Activated CD8-positive, alpha-beta memory T cell treated with anti-CD3 and anti-CD28 coated beads, Interleukin-2, amount 50 U/mL, for 4 hours (primary cell): ENCODE data around the gene XXYLT1.

Source experiments
- DNase-seq: peaks from one replicate; pipeline ENCODE4 v3.0.0-alpha.2; 2020

Gene XXYLT1

DNA sequence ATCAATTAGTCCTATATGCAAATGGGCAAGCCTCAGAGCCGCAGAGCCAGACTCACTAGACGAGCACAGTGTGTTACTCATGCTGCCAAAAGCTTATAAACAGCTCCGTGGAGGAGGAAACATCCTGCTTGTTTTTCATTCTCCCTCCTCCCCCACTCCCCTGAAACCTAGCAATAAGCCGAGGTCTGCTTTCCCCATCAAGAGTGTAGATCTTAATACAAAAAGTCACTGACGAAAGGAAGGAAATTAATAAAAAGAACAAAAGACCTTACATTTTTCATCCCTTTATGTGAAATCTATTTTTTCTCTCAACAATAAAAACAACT is 88.5 kb downstream of the XXYLT1 start:
- DNase-seq, result no peak

DNA sequence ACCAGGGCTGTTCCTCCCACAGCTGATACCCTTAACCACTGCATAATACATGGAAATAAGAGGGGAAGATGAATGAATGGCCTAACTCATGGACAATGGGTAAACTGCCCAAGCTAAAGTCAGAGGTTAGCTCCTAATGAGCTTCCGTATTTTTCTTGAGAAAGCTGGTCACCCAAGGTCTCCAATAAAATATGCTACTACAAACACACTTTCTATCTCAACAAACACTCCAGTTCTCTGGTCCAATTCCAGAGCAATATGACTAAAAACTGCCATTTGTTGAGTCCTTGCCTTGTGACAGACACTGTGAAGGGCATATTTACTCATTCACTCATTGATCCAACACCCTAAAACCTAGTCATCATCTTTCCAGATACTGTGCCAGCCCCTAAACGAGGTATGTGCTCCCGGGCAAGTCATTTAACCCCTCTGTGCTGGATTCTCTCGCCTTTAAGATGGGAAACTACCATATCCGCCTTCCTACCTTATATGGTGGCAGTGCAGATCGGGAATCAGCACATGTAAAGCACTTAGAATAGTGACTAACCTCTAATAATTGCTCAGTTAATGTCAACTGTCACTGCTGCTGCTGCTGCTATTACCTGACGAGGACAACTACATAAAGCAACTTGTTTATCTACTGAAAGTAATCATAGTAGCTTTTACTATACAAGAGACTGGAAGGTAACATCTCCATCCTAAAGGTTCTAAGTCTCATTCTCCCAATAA is 89.1 kb downstream of the XXYLT1 start:
- no peak for DNase-seq

DNA sequence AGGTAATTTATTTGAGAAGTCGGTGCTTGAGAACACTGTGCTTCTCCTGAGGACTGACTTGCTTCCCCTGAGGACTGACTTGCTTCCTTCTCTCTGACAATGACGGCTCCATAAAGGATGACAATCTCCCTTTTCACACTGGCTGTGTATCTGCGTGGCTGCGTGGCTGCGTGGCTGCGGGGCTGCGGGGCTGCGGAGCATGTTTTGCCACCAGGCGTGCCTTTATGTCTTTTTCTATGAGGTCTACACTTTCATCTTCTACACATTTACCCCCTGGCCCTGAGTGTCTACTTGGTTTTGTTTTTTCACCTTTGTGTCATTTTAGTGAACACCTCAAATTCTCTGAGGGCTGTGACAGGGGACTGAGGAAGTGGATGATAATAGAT is 89.9 kb downstream of the XXYLT1 start:
- no peak for DNase-seq

DNA sequence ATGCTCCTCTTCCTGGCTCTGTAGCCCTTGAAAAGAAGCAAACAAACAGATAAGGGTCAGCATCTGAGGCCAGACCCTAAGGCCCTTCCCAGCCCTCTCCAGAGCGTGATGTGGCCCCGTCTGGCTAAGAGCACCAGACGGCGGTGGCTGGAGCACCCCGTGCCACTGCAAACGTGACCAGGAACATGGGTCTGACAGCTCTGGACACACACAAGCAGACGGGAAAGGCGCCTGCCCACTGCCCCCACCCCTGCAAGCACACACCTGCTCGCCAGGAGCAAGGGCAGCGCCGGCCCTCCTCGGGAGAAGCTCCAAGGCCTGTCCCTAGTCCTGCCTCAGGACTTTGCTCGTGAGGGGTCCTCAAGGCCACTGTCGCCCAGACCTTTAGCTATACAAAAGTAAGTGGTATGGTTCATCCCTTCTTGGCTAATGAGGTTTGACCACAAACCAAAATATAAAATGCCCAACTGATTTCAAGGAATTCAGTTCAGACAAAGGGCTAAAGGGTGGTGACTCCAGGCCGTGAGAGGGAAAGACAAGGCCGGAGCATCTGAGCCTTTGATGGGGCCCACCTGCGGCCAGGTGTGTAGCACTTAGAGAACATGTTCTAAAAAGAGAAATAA is 90.4 kb downstream of the XXYLT1 start:
- DNase-seq, result no peak

DNA sequence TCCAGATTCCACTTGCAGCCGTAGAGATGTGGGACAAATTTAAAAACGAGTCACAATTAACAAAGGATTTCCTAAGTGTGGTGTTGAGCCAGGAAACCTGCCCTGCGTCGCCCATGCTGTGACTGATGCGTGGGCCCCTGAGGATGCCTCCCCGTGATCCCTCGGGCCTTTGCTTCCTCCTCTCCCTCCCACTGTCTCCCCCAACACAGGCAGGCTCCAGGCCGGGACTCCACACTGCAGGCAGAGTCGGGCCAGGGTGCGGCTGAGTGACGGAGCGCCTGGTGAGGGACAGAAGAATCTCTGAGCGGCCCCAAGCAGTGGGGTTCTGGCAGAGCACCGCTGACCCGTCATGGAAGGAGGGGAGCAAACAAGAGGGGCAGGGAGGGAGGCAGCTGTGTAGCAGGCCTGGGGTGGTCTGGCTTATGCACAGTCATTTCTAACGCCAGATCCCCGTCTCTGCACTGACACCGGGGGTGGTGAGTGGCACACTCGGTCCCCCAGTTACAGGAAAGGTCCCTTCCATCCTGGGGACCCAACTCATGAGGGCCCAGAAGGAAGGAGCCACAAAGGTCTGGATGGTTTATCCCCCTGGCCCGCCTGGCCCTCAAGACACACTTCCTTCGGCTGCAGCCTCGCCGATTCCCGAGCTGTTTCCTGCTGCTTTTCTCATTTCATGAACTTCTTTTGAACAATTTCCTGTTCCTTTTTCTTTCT is 91.0 kb downstream of the XXYLT1 start:
- DNase-seq, result no peak

DNA sequence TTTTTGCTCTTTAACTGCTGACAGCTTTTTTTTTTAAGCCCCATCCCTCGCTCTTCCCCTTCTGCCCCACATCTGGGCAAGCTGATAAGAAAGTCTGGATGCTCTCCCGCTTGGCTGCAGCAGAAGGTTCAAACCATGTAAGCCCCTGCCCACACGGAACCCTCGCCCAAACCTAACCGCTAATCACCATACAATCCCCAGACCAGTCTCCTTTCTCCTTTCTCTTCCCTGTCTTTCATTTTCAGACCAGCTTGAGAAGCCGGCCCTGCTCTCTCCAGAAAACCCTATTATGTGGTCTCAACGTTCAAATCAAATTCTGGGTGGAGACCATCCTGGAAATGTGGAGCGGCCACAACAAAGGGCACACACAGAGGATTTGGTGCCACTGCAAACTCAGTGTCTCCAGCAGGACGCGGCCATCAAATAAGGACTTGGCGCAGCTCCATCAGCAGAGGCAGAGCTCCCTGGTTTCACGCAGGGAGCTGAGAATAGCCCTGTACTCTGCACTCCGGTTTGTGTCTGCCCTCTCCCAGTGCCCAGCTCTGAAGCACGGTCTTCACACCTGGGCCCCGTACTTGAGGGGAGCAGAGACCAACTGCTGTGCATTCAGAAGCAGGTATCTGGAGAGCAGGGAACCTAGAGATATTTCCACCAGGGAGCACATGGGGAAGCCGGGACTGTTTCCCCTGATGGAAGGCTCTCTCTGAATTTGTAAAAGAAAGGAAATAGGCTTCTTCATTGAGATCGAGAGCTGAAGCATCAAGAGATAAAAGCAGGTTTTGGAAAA is 92.6 kb downstream of the XXYLT1 start:
- no peak for DNase-seq

DNA sequence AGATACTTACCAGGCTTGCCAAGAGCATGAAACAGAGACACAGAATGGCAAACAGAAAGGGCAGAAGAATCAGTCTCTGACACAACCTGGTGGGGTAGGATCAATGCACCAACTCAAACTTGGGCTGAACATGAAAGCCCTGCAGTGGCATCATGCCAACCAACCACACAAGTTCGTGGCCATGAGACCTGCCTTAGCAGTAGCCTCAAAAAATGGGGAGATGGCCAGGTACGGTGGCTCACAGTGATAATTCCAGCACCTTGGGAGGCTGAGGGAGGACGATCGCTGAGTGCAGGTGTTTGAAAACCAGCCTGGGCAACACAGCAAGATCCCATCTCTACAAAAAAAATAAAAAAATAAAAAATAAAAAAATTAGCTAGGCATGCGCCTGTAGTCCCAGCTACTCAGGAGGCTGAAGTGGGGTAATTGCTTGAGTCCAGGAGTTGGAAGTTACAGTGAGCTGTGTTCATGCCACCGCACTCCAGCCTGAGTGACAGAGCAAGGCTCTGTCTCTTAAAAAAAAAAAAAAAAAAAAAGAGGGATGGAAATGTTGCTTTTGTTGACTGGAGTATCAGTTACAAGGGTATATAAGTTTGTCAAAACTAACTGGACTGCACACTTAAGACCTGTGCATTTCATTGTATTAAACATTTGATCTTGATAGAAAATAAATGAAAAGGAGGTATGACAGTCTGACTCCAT is 93.4 kb downstream of the XXYLT1 start:
- DNase-seq, result no peak

DNA sequence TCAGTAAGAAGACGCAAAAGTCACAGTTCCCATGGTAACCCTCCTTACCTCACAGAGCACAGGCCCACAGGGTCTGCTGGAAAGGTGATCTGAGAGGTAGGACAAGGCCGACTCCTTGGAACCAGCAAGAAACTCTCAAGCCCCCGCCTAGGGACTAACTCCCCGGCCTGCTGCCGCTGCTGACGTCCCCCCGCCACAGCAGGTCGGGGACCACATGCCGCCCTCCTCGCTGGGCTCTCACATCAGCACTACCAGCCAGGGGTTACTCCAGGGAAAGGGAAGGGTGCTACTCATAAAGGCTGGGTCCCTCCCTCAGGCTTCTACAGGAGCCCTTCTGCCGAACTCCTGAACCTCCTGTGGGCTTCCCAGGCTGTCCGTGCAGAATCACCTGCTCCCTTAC is 94.2 kb downstream of the XXYLT1 start:
- DNase-seq, result no peak

DNA sequence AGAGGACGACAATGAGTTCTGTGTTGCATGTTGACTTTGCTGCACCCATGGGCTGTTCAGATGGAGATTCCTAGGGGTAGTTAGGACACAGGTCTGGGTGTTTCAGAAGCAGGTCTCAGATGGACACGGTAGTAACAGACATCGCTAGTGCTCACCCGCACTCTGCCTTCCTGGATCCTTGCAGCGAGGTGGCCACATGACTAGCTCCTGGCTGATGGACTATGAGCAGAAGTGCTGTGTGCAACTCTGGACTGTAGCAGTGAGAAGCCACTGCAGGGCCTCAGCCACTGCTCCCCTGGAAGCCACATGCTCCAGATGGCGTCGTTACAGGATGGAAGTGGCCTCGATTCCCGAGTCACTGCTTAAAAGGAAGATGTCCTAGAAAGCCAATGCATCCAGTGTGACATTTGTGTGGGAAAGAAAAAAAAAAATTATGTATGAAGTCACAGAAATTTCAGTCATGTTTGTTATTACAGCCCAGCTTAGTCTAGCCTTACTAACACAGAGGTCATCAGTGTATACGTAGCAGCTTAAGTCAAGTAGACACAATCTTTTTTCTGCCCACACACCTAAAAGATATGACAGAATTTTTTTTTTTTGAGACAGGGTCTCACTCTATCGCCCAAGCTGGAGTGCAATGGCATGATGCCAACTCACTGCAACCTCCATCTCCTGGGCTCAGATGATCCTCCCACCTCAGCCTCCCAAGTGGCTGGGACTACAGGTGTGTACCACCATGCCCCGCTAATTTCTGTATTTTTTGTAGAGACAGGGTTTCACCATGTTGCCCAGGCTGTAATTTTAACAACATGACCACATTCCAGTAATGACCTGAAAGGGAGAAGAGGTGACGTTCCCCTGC is 95.3 kb downstream of the XXYLT1 start:
- no peak for DNase-seq

DNA sequence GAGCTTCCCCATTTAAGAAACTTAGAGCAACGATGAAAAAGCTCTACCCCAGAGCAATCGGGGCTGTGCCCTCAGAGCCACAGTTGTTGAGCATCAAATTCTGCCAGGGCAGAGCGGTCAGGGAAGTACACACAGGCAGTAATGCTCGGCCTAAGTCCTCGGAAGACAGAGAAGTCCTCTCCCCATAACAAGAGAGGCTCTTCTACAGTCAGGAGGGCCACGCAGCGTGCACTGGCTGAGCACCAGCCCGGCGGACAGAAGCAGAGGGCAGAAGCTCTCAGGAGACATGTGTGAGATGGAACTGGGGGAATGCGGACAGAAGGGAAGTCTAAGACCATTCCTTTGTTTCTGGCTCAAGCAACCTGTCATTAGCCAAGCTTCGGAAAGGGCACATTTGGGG is 95.9 kb downstream of the XXYLT1 start:
- no peak for DNase-seq

DNA sequence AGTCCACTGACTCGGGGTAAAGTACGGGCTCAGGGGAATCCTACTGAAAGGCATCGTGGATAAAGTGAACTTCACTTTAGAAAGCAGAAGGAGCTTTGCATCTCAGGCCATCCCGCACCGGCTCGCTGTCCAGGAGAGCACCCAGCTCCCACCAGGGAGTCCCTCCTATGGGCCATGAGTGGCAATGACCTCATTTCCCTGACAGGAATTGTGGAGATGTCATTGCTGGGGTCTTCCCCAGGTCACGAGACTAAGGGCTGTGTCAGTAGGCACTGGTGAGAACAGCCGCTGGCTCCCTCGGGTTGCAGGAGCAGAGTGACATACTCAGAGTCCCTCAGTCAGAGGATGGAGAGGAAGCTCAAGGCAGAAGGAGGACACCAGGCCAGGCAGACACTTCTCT is 97.3 kb downstream of the XXYLT1 start:
- DNase-seq, result no peak

DNA sequence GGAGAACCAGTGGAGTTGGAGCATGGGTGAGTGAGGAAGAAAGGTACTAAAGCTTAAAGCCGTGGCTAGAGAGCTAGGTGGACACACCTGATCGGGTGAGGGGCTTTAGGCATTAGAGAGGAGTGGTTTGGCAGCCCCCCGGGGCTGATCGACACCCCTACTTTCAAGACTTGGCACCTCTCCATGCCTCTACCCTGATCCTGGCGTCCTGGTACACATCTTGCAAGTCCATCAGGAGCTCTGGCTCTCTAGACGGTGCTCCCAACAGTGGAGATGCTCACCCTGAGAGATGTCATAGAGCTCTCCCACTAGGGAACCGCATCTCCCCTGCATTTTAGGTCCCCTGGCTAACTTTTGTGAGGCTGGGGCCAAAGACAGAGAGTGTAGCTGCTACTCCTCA is 98.1 kb downstream of the XXYLT1 start:
- DNase-seq, result no peak

DNA sequence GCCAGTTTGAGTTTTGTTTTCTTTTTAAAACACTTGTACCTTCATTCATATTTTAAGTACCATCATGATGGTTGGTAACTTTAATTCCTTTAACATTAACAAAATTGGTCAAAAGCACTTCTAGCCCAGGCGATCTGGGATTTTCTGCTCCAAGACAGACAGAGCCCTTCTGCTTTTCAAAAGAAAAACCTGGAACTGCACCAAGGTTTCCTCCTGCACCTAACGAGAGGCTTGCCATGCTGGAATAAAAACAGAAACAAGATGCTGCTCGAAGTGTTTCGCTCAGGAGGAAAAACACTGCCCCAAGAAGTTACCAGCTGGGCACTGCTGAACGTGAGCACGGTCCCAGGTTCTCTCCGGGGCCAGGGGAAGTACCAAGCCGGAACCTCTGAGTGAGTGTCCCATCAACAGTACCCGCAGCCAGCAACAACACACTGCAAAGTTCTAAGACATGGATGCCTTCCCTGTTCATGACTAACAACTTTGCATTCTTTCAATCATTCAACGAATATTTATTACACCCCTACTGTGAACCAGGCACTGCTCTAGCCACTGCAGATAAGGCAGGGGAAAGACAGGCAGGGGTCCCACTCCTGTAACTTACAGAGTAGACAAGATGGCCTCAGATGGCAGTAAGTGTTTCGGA is 98.8 kb downstream of the XXYLT1 start:
- DNase-seq, result no peak

DNA sequence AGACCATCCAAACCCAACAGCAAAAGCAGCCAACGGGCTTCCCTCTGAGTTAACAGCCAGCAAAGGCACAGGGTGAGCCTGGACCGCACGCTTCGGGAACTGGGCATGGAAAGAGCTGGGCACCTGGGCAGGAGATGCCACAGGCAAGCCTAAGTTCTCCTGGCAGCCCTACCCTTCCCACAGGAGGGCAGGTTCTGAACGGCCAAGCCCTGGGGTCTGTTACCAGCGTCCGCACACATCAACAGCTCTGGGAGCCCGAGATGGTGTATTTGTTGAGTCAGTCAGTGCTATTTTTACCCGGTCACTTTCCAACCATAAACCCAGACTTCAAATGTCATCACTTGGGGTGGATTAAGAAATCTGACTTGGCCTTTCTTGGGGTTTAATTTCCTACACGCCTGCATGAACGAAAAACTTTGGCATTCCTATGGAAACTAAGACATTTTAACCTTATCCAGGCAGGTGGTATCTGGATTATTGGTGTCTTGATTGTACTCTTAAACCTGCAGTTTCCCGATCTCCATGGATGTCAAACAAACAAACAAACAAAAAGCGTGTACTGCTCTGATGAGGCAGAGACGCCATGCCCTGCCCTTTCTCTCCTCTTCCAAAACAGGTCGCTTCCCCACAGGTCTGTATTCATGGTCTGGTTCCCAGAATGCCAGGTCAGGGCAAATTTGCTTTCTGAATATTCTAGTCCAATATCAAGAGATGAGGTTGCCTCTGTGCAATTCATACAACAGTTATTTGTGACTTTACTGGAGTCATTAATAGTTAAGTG is 99.7 kb downstream of the XXYLT1 start:
- no peak for DNase-seq

DNA sequence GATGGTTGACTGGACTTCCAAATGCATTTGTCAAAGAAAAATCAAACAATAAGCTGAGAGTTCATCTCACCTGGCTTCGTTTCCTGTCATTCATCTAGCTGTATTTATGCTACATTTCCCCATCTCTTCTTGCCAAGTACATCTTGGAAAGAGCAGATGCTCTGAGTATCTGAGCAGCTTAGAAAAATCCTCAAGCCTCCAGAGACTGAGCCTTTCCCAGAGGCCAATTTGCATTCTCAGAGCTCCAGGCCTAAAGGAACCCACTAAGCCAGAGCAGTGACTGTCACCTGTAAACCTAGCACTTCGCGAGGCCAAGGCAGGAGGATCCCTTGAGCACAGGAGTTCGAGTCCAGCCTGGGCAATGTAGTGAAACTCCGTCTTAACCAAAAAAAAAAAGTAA is 100.5 kb downstream of the XXYLT1 start:
- no peak for DNase-seq

DNA sequence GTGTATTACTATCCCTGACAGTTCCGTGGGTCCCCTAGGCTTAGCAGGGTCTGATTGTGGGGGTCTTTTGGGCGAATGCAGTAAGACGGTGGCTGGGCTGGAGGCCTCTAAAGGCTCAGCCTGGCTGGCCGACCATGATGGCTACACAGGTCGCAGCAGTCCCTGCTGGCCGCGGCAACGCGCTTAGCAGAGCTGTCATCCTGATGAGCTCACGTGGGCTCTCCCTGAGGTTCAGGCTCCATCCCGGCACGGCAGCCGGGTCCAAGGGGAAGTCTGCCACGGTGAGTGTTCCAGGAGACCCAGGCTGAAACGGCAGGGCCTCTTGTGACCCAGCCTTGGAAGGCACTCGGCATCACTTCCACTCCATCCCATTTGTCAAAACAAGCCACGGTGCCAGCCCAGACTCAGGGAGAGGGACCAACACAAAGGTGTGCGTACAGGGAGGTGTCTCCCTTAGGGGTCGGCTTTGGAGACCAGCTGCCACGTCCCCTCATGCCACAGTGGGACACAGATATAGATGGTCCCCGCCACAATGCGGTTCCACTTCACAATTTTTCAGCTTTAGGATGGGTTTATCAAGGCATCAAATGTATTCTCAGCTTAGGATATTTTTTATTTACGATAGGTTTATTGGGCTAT is 101.8 kb downstream of the XXYLT1 start:
- DNase-seq, result no peak

DNA sequence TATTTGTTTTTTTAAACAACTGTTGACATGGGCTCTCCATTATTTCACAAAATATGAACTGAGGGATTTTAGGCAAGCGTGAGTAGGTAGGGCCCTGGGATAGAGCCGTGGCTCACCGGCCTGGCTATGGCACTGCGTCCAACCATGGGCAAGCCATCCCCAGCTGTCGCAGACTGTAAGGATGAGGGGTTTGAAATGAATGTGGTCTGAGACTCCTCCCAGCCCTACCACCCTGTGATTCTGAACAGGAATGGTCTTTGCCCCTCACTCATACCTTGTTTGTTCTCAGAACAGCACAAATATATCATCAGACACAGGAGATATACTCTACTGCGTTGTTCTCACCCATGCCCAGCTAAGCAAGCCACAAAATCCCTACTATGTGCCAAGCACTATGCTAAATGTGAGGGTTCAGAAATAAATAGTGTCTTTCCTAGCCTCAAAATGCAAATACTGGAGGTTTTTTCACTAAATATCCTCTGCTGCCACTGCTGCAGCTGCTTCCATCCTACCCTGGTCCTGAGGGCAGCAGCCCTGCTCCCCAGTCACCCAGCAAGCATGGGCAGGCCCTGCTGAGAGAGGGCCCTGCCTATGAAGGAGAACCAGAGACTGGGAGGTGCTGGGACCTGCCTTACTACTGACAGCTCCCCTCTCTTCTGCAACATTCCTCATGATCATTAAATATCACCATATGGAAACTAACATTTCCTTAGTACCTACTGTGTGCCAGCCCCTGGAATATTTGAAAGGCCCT is 102.8 kb downstream of the XXYLT1 start:
- DNase-seq, result no peak

DNA sequence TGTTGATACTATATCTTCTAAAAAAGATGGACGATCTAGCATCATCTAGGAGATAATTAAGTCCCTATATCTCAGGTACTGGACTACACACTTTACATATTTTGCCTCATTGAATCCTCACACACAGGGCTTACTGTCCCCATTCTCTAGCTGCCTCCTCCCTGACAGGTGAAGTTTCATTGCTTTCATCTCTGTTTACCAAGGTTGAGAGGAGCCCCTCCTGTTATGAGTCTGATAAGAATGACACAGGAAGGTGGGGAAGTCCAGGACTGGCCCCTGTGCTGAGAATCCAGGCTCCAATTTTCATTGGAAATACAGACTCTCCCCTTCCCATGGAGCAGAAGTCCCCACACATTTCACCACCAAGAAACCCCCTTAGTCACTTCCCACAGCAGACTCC is 105.2 kb downstream of the XXYLT1 start:
- DNase-seq, result no peak

DNA sequence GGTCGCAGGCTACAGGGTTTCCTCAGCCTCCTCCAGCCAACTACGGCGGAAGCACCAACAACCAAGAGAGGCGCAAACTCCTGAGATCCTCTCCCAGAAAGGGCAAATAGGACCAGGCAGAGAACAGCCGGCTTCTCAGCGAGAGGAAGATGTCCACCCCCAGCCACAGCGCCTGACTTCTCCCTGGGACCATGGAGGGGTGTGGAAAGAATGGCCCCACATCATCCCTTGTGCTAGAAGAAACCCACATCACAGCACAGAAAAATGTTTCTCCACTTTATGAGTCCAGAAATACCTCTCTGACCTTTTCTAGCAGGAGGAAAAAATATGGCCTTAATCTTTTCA is 105.7 kb downstream of the XXYLT1 start:
- DNase-seq, result no peak
